GM23338 (cell line): ENCODE results near the gene OR2F2. TPM values are rescaled to one million over a fixed set of nuclear protein-coding genes. Genes with fewer than 3 reads are reported as not detected.

Experiments
- ATAC-seq: fragments of 200-7000 bp; cut with Tn5 transposase; 3 replicates; pipeline ENCODE4 v1.9.1; 2020
- DNase-seq: peaks from one replicate; pipeline ENCODE4 v3.0.0-alpha.2; 2015; ENCODE audit warnings: low spot score
- H2AFZ ChIP-seq: fragments of 200-600 bp; sonication (generic); 2 replicates; pipeline ENCODE4 v1.8.0; 2016; ENCODE audit warnings: antibody characterized with exemption, mild to moderate bottlenecking, moderate library complexity
- H3F3A ChIP-seq: fragments of 200-600 bp; sonication (generic); replicated peaks from 2 replicates; pipeline ENCODE4 v1.8.0; 2017; ENCODE audit warnings: antibody characterized with exemption, mixed run types, low read depth
- H3K27ac ChIP-seq: fragments of 200-600 bp; sonication (generic); 2 replicates; pipeline ENCODE4 v1.6.1; 2016; ENCODE audit warnings: low read depth
- H3K27me3 ChIP-seq: fragments of 200-600 bp; sonication (generic); 2 replicates; pipeline ENCODE4 v1.8.0; 2016; ENCODE audit warnings: mild to moderate bottlenecking, mixed run types, moderate library complexity; ENCODE audit not compliant: insufficient read depth
- H3K36me3 ChIP-seq: fragments of 200-600 bp; sonication (generic); 2 replicates; pipeline ENCODE4 v1.8.0; 2016; ENCODE audit warnings: mild to moderate bottlenecking; ENCODE audit not compliant: insufficient read depth
- H3K4me1 ChIP-seq: fragments of 200-600 bp; sonication (generic); 2 replicates; pipeline ENCODE4 v1.8.0; 2016; ENCODE audit warnings: mild to moderate bottlenecking, moderate library complexity; ENCODE audit not compliant: insufficient read depth
- H3K4me2 ChIP-seq: fragments of 200-600 bp; sonication (generic); 2 replicates; pipeline ENCODE4 v1.7.1; 2017; ENCODE audit warnings: mixed run types
- H3K4me3 ChIP-seq: fragments of 200-600 bp; sonication (generic); 2 replicates; pipeline ENCODE4 v1.6.1; 2016; ENCODE audit warnings: mixed run types
- H3K79me2 ChIP-seq: fragments of 200-600 bp; sonication (generic); replicated peaks from 2 replicates; pipeline ENCODE4 v1.8.0; 2017; ENCODE audit warnings: mild to moderate bottlenecking; ENCODE audit not compliant: insufficient read depth
- H3K9me2 ChIP-seq: fragments of 200-600 bp; sonication (generic); 2 replicates; pipeline ENCODE4 v1.8.0; 2017; ENCODE audit not compliant: insufficient read depth
- H4K20me1 ChIP-seq: fragments of 200-600 bp; sonication (generic); replicated peaks from 2 replicates; pipeline ENCODE4 v1.8.0; 2017; ENCODE audit warnings: mild to moderate bottlenecking; ENCODE audit not compliant: insufficient read depth
- H3K27ac Mint-ChIP-seq: 2 replicates; pipeline ENCODE4 v1.8.0; 2020; ENCODE audit warnings: inconsistent platforms, mild to moderate bottlenecking, moderate library complexity, mixed read lengths
- H3K27me3 Mint-ChIP-seq: 3 replicates; pipeline ENCODE4 v1.8.0; 2022; ENCODE audit warnings: low read depth, mild to moderate bottlenecking, moderate library complexity, mixed read lengths, inconsistent platforms; ENCODE audit not compliant: insufficient read depth, poor library complexity
- H3K36me3 Mint-ChIP-seq: 3 replicates; pipeline ENCODE4 v1.8.0; 2021; ENCODE audit warnings: low read depth, mild to moderate bottlenecking, inconsistent platforms, moderate library complexity, mixed read lengths
- H3K4me1 Mint-ChIP-seq: 3 replicates; pipeline ENCODE4 v1.8.0; 2020; ENCODE audit warnings: mild to moderate bottlenecking, inconsistent platforms, mixed read lengths
- H3K4me3 Mint-ChIP-seq: 3 replicates; pipeline ENCODE4 v1.8.0; 2021; ENCODE audit warnings: moderate library complexity, mild to moderate bottlenecking, inconsistent platforms, mixed read lengths
- H3K9me3 Mint-ChIP-seq: 3 replicates; pipeline ENCODE4 v1.8.0; 2020; ENCODE audit warnings: moderate library complexity, mild to moderate bottlenecking, inconsistent platforms, mixed read lengths
- EZH2 ChIP-seq: fragments of 200-600 bp; sonication (generic); IDR thresholded peaks from one replicate; pipeline ENCODE4 v1.8.0; 2017; ENCODE audit warnings: antibody characterized with exemption, mild to moderate bottlenecking, low read depth; ENCODE audit not compliant: unreplicated experiment
- JUNB ChIP-seq: IDR thresholded peaks from one replicate; pipeline ENCODE4 v1.6.1; 2016; ENCODE audit warnings: antibody characterized with exemption; ENCODE audit not compliant: unreplicated experiment
- NANOG ChIP-seq: IDR thresholded peaks from 2 replicates; pipeline ENCODE4 v1.6.1; 2016; ENCODE audit warnings: antibody characterized with exemption, borderline replicate concordance
- POLR2AphosphoS5 ChIP-seq: IDR thresholded peaks from 2 replicates; pipeline ENCODE4 v1.6.1; 2016; ENCODE audit warnings: antibody characterized with exemption, low read depth
- STAT1 ChIP-seq: IDR thresholded peaks from one replicate; pipeline ENCODE4 v1.6.1; 2016; ENCODE audit warnings: antibody characterized with exemption; ENCODE audit not compliant: unreplicated experiment
- ZNF114 ChIP-seq: fragments of 250-450 bp; sonication (Bioruptor Pico); IDR thresholded peaks from 2 replicates; pipeline ENCODE4 v1.5.0; 2020; ENCODE audit warnings: mild to moderate bottlenecking, moderate library complexity
- ZNF331 ChIP-seq: fragments of 250-450 bp; sonication (Bioruptor Pico); IDR thresholded peaks from 2 replicates; pipeline ENCODE4 v1.5.0; 2020; ENCODE audit warnings: low read depth, mild to moderate bottlenecking, moderate library complexity
- polyA plus RNA-seq: library from polyadenylated mRNA; unstranded; fragments of >200 nt; fragmentation: Nextera tagmentation; extraction: Ambion mirVana; gene quantifications from 2 replicates; pipeline ENCODE4 v1.2.1, GENCODE V29; 2016
- total RNA-seq: library from RNA; depleted of rRNA; stranded (reverse); fragments of >200 nt; shearing (Covaris generic); gene quantifications from 2 replicates; pipeline ENCODE4 v1.2.3, GENCODE V29; 2014
- TF ChIP-seq, protein P1 (sequence below), 2 experiments: fragments of 200-600 bp in 1 of 2; sonication (generic) in 1 of 2; conservative IDR thresholded peaks; 2 replicates each; pipeline versions ENCODE4 v1.5.1 to v1.6.1; 2016 to 2017; ENCODE audit warnings: antibody characterized with exemption in 2 of 2, low read depth in 2 of 2, mild to moderate bottlenecking in 2 of 2, moderate library complexity in 1 of 2
- TF ChIP-seq, protein P2 (sequence below): IDR thresholded peaks from one replicate; pipeline ENCODE4 v1.6.1; 2018; ENCODE audit warnings: antibody characterized with exemption; ENCODE audit not compliant: unreplicated experiment
- TF ChIP-seq, protein P3 (sequence below): IDR thresholded peaks from 2 replicates; pipeline ENCODE4 v1.6.1; 2016; ENCODE audit warnings: antibody characterized with exemption
- TF ChIP-seq, protein P4 (sequence below): fragments of 250-450 bp; sonication (Bioruptor Pico); IDR thresholded peaks from 2 replicates; pipeline ENCODE4 v1.5.0; 2020; ENCODE audit warnings: mild to moderate bottlenecking, moderate library complexity

OR2F2 gene
- total and polyA plus RNA-seq, 2 experiments from 2014 or later = not detected

DNA sequence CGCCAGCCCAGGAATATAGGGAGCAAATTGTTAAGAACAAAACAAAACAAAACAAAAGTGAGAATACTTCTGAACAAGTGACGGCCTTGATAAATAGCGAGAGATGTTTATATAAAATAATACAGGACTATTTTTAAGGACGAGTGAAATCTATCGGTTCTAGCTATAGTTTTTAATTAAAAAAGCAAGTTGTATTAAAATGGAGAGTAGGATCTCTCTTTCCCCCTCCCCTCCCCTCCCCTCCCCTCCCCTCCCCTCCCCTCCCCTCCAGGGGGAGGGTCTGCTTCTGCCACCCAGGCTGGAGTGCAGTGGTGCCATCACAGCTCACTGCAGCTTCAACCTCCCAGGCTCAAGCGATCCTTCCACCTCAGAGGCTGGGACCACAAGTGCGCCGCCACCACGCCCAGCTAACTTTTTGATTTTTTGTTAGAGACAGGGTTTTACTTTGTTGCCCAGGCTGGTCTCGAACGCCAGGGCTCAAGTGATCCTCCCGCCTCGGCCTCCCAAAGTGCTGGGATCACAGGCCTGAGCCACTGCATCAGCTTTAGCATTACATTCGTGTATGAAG, 32.6 kb upstream of the OR2F2 start:
- H3K79me2 ChIP-seq = peaks cover 42% of the 10 kb centered on the region
- no peaks in the 10 kb centered on the region for H3F3A ChIP-seq
- peaks cover 8% of the 10 kb centered on the region for H3K27me3 Mint-ChIP-seq
- DNase-seq (peak; percentile 35), ATAC-seq (peak; percentile 7)
- no peaks in the 10 kb centered on the region for H3K27me3 ChIP-seq
- H3K36me3 ChIP-seq = no peaks in the 10 kb centered on the region
- H3K4me1 Mint-ChIP-seq = peaks cover 67% of the 10 kb centered on the region
- H3K27ac Mint-ChIP-seq = peak overlapping the region; percentile 97
- H3K36me3 Mint-ChIP-seq = peaks cover 2% of the 10 kb centered on the region; the same call in 2 of the 3 replicates
- H3K9me2 ChIP-seq = no peaks in the 10 kb centered on the region
- H3K4me2 ChIP-seq = peak overlapping the region; percentile 95
- peaks cover 21% of the 10 kb centered on the region for H4K20me1 ChIP-seq
- peak overlapping the region; percentile 98 for H3K4me3 Mint-ChIP-seq
- H3K27ac ChIP-seq = peak overlapping the region; percentile 97; the same call in 1 of the 2 replicates
- peak overlapping the region; percentile 64; the same call in 1 of the 2 replicates for H2AFZ ChIP-seq
- H3K4me1 ChIP-seq = peaks cover 59% of the 10 kb centered on the region
- H3K9me3 Mint-ChIP-seq = 0 out of 3 replicates have a peak, but pooled peaks cover 2% of the 10 kb centered on the region
- peak overlapping the region; percentile 96 for H3K4me3 ChIP-seq
- TF ChIP-seq JUNB (no peak), POLR2AphosphoS5 (no peak), ZNF114 (CRISPR knock-in tag) (no peak), ZNF331 (CRISPR knock-in tag) (no peak), STAT1 (no peak), NANOG (no peak), EZH2 (no peak)
- TF ChIP-seq, protein P1, sequence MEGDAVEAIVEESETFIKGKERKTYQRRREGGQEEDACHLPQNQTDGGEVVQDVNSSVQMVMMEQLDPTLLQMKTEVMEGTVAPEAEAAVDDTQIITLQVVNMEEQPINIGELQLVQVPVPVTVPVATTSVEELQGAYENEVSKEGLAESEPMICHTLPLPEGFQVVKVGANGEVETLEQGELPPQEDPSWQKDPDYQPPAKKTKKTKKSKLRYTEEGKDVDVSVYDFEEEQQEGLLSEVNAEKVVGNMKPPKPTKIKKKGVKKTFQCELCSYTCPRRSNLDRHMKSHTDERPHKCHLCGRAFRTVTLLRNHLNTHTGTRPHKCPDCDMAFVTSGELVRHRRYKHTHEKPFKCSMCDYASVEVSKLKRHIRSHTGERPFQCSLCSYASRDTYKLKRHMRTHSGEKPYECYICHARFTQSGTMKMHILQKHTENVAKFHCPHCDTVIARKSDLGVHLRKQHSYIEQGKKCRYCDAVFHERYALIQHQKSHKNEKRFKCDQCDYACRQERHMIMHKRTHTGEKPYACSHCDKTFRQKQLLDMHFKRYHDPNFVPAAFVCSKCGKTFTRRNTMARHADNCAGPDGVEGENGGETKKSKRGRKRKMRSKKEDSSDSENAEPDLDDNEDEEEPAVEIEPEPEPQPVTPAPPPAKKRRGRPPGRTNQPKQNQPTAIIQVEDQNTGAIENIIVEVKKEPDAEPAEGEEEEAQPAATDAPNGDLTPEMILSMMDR (conservative IDR thresholded peaks at IDR 0.05; ENCODE audit: low read depth in 2 of 2) = no peak
- TF ChIP-seq, protein P2, sequence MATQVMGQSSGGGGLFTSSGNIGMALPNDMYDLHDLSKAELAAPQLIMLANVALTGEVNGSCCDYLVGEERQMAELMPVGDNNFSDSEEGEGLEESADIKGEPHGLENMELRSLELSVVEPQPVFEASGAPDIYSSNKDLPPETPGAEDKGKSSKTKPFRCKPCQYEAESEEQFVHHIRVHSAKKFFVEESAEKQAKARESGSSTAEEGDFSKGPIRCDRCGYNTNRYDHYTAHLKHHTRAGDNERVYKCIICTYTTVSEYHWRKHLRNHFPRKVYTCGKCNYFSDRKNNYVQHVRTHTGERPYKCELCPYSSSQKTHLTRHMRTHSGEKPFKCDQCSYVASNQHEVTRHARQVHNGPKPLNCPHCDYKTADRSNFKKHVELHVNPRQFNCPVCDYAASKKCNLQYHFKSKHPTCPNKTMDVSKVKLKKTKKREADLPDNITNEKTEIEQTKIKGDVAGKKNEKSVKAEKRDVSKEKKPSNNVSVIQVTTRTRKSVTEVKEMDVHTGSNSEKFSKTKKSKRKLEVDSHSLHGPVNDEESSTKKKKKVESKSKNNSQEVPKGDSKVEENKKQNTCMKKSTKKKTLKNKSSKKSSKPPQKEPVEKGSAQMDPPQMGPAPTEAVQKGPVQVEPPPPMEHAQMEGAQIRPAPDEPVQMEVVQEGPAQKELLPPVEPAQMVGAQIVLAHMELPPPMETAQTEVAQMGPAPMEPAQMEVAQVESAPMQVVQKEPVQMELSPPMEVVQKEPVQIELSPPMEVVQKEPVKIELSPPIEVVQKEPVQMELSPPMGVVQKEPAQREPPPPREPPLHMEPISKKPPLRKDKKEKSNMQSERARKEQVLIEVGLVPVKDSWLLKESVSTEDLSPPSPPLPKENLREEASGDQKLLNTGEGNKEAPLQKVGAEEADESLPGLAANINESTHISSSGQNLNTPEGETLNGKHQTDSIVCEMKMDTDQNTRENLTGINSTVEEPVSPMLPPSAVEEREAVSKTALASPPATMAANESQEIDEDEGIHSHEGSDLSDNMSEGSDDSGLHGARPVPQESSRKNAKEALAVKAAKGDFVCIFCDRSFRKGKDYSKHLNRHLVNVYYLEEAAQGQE = no peak
- TF ChIP-seq, protein P3, sequence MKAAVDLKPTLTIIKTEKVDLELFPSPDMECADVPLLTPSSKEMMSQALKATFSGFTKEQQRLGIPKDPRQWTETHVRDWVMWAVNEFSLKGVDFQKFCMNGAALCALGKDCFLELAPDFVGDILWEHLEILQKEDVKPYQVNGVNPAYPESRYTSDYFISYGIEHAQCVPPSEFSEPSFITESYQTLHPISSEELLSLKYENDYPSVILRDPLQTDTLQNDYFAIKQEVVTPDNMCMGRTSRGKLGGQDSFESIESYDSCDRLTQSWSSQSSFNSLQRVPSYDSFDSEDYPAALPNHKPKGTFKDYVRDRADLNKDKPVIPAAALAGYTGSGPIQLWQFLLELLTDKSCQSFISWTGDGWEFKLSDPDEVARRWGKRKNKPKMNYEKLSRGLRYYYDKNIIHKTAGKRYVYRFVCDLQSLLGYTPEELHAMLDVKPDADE = no peak
- TF ChIP-seq, protein P4, sequence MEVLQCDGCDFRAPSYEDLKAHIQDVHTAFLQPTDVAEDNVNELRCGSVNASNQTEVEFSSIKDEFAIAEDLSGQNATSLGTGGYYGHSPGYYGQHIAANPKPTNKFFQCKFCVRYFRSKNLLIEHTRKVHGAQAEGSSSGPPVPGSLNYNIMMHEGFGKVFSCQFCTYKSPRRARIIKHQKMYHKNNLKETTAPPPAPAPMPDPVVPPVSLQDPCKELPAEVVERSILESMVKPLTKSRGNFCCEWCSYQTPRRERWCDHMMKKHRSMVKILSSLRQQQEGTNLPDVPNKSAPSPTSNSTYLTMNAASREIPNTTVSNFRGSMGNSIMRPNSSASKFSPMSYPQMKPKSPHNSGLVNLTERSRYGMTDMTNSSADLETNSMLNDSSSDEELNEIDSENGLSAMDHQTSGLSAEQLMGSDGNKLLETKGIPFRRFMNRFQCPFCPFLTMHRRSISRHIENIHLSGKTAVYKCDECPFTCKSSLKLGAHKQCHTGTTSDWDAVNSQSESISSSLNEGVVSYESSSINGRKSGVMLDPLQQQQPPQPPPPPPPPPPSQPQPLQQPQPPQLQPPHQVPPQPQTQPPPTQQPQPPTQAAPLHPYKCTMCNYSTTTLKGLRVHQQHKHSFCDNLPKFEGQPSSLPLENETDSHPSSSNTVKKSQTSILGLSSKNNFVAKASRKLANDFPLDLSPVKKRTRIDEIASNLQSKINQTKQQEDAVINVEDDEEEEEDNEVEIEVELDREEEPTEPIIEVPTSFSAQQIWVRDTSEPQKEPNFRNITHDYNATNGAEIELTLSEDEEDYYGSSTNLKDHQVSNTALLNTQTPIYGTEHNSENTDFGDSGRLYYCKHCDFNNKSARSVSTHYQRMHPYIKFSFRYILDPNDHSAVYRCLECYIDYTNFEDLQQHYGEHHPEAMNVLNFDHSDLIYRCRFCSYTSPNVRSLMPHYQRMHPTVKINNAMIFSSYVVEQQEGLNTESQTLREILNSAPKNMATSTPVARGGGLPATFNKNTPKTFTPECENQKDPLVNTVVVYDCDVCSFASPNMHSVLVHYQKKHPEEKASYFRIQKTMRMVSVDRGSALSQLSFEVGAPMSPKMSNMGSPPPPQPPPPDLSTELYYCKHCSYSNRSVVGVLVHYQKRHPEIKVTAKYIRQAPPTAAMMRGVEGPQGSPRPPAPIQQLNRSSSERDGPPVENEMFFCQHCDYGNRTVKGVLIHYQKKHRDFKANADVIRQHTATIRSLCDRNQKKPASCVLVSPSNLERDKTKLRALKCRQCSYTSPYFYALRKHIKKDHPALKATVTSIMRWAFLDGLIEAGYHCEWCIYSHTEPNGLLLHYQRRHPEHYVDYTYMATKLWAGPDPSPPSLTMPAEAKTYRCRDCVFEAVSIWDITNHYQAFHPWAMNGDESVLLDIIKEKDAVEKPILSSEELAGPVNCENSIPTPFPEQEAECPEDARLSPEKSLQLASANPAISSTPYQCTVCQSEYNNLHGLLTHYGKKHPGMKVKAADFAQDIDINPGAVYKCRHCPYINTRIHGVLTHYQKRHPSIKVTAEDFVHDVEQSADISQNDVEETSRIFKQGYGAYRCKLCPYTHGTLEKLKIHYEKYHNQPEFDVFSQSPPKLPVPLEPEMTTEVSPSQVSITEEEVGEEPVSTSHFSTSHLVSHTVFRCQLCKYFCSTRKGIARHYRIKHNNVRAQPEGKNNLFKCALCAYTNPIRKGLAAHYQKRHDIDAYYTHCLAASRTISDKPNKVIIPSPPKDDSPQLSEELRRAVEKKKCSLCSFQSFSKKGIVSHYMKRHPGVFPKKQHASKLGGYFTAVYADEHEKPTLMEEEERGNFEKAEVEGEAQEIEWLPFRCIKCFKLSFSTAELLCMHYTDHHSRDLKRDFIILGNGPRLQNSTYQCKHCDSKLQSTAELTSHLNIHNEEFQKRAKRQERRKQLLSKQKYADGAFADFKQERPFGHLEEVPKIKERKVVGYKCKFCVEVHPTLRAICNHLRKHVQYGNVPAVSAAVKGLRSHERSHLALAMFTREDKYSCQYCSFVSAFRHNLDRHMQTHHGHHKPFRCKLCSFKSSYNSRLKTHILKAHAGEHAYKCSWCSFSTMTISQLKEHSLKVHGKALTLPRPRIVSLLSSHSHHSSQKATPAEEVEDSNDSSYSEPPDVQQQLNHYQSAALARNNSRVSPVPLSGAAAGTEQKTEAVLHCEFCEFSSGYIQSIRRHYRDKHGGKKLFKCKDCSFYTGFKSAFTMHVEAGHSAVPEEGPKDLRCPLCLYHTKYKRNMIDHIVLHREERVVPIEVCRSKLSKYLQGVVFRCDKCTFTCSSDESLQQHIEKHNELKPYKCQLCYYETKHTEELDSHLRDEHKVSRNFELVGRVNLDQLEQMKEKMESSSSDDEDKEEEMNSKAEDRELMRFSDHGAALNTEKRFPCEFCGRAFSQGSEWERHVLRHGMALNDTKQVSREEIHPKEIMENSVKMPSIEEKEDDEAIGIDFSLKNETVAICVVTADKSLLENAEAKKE (CRISPR knock-in tag) = no peak
